HL-60 (cell line): ENCODE measurements around the gene NINJ2.

Experiments
- POLR2AphosphoS5 ChIP-seq: IDR thresholded peaks from 2 replicates; pipeline ENCODE4 v1.6.1; 2012; ENCODE audit warnings: low read depth
- TF ChIP-seq, protein P1 (sequence below): IDR thresholded peaks from one replicate; pipeline ENCODE4 v1.5.1; 2011; ENCODE audit warnings: low read length, control low read depth, inconsistent platforms; ENCODE audit not compliant: insufficient read depth
- TF ChIP-seq, protein P2 (sequence below): IDR thresholded peaks from 2 replicates; pipeline ENCODE4 v1.6.1; 2012; ENCODE audit warnings: low read depth; ENCODE audit not compliant: insufficient replicate concordance

DNA sequence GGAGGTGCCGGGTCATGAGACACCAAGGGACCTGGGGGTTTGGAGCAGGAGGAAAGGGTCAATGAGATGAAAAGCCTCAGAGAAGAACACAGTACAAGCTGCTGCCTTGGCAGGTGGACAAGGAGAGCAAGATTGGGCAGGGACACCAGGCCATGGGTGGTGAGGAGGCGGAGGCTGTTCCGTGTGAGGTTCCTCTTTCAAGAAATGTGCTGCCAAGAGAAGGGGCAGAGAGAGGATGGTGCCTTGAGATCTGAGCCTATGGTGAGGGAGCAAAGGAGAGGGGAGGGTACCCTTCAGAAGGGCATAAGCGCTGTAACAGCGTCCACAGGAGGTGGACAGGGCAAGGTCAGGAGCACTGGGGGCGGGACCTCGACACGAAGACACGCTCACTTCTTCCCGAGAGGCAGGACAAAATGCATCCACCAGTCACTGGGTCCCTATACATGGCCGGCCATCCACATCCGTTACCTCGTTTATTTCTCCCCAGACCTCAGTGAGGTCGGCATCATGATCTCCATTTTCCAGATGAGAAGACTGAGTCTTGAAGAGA is 103.3 kb downstream of the NINJ2 start:
- TF ChIP-seq, protein P1, sequence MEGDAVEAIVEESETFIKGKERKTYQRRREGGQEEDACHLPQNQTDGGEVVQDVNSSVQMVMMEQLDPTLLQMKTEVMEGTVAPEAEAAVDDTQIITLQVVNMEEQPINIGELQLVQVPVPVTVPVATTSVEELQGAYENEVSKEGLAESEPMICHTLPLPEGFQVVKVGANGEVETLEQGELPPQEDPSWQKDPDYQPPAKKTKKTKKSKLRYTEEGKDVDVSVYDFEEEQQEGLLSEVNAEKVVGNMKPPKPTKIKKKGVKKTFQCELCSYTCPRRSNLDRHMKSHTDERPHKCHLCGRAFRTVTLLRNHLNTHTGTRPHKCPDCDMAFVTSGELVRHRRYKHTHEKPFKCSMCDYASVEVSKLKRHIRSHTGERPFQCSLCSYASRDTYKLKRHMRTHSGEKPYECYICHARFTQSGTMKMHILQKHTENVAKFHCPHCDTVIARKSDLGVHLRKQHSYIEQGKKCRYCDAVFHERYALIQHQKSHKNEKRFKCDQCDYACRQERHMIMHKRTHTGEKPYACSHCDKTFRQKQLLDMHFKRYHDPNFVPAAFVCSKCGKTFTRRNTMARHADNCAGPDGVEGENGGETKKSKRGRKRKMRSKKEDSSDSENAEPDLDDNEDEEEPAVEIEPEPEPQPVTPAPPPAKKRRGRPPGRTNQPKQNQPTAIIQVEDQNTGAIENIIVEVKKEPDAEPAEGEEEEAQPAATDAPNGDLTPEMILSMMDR = no peak
- TF ChIP-seq POLR2AphosphoS5 = no peak
- TF ChIP-seq, protein P2, sequence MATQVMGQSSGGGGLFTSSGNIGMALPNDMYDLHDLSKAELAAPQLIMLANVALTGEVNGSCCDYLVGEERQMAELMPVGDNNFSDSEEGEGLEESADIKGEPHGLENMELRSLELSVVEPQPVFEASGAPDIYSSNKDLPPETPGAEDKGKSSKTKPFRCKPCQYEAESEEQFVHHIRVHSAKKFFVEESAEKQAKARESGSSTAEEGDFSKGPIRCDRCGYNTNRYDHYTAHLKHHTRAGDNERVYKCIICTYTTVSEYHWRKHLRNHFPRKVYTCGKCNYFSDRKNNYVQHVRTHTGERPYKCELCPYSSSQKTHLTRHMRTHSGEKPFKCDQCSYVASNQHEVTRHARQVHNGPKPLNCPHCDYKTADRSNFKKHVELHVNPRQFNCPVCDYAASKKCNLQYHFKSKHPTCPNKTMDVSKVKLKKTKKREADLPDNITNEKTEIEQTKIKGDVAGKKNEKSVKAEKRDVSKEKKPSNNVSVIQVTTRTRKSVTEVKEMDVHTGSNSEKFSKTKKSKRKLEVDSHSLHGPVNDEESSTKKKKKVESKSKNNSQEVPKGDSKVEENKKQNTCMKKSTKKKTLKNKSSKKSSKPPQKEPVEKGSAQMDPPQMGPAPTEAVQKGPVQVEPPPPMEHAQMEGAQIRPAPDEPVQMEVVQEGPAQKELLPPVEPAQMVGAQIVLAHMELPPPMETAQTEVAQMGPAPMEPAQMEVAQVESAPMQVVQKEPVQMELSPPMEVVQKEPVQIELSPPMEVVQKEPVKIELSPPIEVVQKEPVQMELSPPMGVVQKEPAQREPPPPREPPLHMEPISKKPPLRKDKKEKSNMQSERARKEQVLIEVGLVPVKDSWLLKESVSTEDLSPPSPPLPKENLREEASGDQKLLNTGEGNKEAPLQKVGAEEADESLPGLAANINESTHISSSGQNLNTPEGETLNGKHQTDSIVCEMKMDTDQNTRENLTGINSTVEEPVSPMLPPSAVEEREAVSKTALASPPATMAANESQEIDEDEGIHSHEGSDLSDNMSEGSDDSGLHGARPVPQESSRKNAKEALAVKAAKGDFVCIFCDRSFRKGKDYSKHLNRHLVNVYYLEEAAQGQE = no peak
